GM10266 (cell line): ENCODE results near the gene LPIN3.

Experiments
- DNase-seq: peaks from one replicate; pipeline ENCODE4 v3.0.0; 2012; ENCODE audit errors: extremely low spot score
- TF ChIP-seq, protein P1 (sequence below): IDR thresholded peaks from 2 replicates; pipeline ENCODE4 v1.5.1; 2012; ENCODE audit warnings: mild to moderate bottlenecking, low read depth; ENCODE audit not compliant: control insufficient read depth, insufficient read depth; ENCODE audit errors: missing control alignments

LPIN3 gene

DNA sequence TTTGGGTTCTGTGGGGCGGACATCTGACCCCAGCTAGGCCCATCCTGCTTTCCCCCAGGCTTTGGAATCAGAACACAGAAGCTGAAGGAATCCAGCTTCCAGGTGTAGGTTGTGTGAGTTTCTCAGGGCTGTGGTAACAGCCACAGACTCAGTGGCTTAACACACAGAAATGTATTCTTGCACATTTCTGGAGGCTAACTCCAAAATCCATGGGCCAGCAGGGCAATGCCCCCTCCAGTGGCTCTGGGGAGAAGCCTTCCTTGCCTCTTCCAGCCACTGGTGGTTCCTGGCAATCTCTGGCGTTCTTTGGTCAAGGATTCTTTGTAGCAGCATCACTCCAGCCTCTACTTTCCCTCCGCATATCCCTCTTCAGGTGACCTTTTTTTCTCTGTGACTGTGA lies 27.3 kb downstream of the LPIN3 start:
- no peak for DNase-seq
- TF ChIP-seq, protein P1, sequence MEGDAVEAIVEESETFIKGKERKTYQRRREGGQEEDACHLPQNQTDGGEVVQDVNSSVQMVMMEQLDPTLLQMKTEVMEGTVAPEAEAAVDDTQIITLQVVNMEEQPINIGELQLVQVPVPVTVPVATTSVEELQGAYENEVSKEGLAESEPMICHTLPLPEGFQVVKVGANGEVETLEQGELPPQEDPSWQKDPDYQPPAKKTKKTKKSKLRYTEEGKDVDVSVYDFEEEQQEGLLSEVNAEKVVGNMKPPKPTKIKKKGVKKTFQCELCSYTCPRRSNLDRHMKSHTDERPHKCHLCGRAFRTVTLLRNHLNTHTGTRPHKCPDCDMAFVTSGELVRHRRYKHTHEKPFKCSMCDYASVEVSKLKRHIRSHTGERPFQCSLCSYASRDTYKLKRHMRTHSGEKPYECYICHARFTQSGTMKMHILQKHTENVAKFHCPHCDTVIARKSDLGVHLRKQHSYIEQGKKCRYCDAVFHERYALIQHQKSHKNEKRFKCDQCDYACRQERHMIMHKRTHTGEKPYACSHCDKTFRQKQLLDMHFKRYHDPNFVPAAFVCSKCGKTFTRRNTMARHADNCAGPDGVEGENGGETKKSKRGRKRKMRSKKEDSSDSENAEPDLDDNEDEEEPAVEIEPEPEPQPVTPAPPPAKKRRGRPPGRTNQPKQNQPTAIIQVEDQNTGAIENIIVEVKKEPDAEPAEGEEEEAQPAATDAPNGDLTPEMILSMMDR: no peak

GRCh38 chr20:41369673-41370072 lies 29.1 kb downstream of the LPIN3 start:
- TF ChIP-seq, protein P1: no peak
- DNase-seq: no peak

DNA sequence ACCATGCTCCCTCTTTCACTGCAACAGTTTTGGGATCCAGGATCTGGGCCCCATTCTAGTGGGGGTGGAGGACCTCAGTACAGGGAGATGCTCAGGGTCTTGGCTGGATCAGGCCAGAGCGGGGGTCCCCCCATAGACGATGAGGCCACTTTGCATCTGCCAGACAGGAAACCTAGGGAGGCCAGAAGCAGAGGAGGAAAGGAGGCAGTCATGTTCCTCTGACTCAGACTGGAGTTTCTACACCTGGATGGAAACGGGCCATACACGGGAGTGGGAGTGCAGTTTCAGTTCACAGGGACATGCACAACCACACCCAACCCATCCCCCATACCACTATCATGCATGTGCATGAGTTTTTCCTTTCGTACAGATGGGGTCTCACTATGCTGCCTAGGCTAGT lies 29.6 kb downstream of the LPIN3 start:
- DNase-seq: peak; percentile 57
- TF ChIP-seq, protein P1: no peak

GRCh38 chr20:41371371-41371770 lies 30.8 kb downstream of the LPIN3 start:
- TF ChIP-seq, protein P1: no peak
- no peak for DNase-seq

GRCh38 chr20:41373251-41373783 lies 32.7 kb downstream of the LPIN3 start:
- no peak for DNase-seq
- TF ChIP-seq, protein P1: no peak

DNA sequence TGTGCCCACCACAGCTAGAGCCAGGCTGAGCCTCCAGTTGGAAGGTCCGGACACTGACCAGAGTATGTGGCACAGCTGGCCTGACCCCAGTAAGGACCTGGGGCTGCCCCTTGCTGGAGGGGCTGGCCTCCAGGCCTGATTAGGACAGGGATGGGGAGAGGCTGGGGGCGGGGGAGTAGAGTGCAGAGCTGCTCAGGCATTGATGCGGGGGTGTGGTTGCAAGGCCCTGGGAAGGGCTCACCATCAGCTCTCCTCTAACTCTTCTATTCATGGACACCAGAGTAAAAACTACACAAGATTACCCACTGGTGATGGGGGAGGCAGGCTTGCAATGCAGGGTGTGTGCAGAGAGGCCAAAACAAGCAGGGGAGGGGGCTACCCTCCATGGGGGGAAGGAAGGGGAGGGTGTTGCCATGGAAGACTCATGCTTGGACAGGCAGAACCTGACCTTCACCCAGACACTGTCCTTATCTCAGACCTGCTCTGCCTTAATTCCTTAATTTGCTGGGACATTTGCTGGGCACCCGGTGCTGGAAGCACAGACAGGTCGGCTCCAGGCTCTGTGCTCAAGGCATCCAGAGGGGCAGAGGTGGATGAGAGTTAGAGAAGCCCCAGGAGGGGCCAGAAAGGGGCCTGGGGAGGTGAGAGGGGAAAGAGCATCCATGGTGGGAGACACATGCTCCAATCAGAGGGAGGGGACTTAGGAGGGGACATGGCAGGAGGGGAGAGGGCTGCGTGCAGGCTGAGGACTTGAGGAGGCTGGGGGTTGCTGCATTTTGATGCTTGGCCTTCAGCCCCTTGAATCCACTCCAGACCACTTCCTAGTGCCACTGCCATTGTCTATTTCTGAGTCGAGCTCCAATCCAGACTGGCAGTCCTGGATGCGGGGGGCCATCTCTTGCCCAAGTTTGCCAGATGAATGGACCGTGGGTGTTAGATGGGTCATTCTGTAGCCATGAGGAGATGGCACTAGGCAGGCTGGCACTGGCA lies 33.6 kb downstream of the LPIN3 start:
- DNase-seq: no peak
- TF ChIP-seq, protein P1: no peak

- TF ChIP-seq, protein P1: no peak
These were observed 35.2 kb downstream of the LPIN3 start for GRCh38 chr20:41375846-41376245.

More at GRCh38 chr20:41375846-41376245, 35.2 kb downstream of the LPIN3 start:
- DNase-seq: no peak
